ENCODE data around the gene UBB.

UBB gene

DNA sequence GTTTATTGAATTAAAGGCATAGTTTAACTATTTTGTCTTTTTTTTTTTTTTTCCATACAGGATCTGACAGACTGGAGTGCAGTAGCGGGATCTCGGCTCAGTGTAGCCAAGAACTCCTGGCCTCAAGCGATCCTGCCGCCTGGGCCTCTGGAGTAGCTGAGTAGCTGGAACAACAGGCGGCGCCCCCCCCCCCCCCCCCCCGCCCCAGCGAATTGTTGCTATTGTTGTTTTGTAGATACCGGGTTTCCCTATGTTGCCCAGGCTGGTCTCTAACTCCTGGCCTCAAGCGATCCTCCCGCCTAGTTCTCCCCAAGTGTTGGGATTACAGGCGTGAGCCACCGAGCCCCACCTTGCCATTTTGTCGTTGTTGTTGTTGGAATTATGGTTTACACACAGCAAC is 26.3 kb upstream of the UBB start:
- H3K4me3 ChIP-seq (ENCODE audit: low read depth, low read length): no peak overlapping the region
- TF ChIP-seq, protein P1, sequence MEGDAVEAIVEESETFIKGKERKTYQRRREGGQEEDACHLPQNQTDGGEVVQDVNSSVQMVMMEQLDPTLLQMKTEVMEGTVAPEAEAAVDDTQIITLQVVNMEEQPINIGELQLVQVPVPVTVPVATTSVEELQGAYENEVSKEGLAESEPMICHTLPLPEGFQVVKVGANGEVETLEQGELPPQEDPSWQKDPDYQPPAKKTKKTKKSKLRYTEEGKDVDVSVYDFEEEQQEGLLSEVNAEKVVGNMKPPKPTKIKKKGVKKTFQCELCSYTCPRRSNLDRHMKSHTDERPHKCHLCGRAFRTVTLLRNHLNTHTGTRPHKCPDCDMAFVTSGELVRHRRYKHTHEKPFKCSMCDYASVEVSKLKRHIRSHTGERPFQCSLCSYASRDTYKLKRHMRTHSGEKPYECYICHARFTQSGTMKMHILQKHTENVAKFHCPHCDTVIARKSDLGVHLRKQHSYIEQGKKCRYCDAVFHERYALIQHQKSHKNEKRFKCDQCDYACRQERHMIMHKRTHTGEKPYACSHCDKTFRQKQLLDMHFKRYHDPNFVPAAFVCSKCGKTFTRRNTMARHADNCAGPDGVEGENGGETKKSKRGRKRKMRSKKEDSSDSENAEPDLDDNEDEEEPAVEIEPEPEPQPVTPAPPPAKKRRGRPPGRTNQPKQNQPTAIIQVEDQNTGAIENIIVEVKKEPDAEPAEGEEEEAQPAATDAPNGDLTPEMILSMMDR (IDR thresholded peaks at IDR 0.05; ENCODE audit: low read depth, low read length): no peak

DNA sequence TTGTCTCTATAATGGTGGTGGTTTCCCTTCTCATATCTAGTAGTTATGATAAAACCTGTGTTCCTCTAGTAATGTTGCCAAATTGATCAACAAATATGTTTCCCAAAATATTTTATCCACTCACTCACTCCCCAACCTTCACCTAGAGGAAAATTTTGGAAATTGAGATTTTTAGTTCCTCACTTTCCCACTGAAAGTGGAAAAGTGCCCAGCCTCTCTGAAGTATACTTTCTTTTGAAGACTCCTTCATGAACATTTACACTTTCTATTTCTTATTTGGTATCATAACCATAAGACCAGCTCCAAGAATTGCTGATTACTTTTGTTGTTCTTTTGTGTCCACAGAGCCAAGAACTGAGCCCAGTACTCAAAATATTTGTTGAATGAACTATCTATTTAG is 22.5 kb upstream of the UBB start:
- H3K4me3 ChIP-seq (ENCODE audit: low read depth, low read length): no peak overlapping the region

DNA sequence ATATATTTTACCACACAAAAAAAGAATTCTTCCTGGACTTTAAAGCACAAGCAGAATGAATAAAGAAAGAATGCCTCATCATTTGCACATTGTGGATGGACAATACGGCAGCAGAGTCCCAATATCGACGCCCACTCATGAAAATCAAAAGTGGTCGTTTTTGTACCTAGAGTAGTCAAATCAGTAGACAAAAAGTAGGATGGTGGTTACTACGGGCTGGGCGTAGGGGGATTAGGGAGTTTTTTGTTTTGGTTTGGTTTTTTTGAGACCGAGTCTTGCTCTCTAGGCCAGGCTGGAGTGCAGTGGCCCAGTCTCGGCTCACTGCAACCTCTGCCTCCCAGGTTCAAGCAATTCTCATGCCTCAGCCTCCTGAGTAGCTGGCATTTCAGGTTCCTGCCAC is 19.0 kb upstream of the UBB start:
- TF ChIP-seq, protein P1 (IDR thresholded peaks at IDR 0.05; ENCODE audit: low read depth, low read length): no peak
- H3K4me3 ChIP-seq (ENCODE audit: low read depth, low read length): no peak overlapping the region

More for the DNA sequence above, 22.5 kb upstream of the UBB start:
- TF ChIP-seq, protein P1 (IDR thresholded peaks at IDR 0.05; ENCODE audit: low read depth, low read length): no peak

DNA sequence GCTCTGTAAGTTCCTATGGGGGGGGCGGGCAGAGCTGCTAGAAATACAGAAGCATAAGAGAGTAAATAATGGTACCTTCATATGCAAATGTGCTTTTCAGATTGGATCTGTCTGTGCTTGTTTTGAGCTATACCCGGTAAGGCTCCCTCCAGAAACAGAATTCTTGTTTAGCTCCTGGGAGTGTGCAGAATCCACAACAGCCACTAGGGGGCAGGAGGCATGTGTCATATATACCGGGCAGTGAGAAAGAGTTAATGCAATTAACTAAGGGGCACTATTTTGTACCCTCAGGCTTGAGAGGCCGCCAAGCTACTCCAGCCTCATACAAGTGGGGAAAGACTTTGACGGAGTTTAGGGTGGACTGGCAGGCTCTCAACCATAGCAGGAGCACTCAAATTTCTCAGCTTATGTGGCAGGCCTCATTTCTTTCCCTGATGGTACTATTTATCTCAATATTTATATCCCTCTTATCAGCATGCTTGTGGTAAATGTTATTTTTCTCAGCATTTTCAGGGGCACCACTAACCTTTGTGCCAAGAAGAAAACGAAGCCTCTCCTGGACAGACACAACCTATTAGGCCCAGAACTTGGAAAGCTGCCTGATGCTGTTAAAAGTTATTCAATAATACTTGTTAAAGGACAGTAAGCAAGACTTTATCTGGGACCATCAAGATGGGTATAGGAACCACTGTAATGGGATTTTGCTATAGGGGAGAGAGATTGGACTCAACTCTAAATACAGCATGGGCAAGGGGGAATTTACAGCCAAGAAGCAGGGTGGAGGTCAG is 16.9 kb upstream of the UBB start:
- no peak overlapping the region for H3K4me3 ChIP-seq (ENCODE audit: low read depth, low read length)
- TF ChIP-seq, protein P1 (IDR thresholded peaks at IDR 0.05; ENCODE audit: low read depth, low read length): peak; percentile 95

DNA sequence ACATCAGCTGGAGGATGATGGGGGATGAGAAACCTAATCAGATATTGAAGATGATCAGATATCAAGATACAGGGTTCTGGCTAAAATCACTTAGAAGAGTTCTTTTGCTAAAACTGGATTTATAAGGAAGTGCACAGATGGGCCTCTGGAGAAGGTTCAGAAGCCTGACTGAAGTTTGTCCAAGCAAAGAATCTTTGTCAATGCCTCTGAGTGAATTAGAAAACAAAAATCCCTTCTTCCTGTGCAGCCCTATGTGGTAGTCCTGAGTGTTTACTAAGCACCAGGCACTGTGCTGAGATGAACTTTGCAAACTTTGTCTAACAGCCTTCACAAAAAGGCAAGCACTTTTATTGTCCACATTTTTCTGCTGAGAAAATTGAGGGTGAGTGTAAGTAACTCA is 16.3 kb upstream of the UBB start:
- TF ChIP-seq, protein P1 (IDR thresholded peaks at IDR 0.05; ENCODE audit: low read depth, low read length): no peak
- H3K4me3 ChIP-seq (ENCODE audit: low read depth, low read length): no peak overlapping the region

DNA sequence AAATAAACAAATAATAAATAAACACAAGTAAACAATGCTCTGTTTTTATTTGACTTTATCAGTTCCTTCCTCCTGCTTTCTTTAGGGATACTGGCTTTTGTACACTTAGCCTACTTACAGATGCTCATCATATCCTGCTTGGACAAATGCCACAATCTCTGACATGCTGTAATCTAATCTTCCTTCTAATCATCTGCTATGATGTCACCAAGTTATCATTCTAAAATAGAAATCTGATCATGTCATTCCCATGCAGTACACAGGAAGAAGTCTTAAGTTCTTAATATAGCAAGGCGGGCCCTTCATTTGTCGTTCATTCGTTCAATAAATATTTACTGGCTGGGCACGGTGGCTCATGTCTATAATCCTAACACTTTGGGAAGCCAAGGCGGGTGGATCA is 9.1 kb upstream of the UBB start:
- TF ChIP-seq, protein P1 (IDR thresholded peaks at IDR 0.05; ENCODE audit: low read depth, low read length): no peak
- H3K4me3 ChIP-seq (ENCODE audit: low read depth, low read length): no peak overlapping the region

DNA sequence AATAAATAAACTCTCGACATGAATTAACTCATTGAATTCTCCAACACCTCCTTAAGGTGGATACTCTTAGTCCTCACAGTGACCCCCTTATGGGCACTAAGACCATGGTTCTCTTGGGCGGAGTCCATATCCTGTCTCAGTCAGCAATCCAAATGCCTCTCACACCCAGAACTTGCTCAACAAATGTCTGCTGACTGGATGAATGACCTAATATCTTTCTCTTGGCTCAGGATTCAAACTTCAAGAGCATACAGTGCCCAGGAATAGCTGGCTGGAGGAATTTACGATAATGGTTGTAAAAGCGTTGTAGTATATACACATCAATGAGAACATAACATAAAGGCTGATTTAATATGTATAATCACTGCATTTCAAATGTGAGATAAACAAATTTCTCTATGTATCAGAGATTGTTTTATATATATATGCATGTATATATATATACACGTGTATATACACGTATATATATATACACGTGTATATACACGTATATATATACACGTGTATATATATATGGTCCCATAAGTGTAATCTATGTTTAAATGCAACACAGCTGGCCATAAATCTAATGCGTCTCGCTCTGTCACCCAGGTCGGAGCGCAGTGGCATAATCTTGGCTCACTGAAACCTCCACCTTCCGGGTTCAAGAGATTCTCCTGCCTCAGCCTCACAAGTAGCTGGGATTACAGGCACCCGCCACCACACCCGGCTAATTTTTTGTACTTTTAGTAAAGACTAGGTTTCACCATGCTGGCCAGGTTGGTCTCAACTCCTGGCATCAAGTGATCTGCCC is 6.5 kb upstream of the UBB start:
- H3K4me3 ChIP-seq (ENCODE audit: low read depth, low read length): no peak overlapping the region
- TF ChIP-seq, protein P1 (IDR thresholded peaks at IDR 0.05; ENCODE audit: low read depth, low read length): no peak

Measured in WI38 (cell line).